Immature natural killer cell (primary cell): ENCODE data around the gene TMEM204. TPM values are rescaled to one million over a fixed set of nuclear protein-coding genes. Genes with fewer than 3 reads are reported as not detected.
"Not testable (repeated sequence)": the region's sequence is repeated elsewhere in the genome, so short reads cannot be mapped to it uniquely, and the experiment has no call there.

Experiments
- DNase-seq, 3 donors: peaks; one replicate each; pipeline ENCODE4 v3.0.0; 2022; ENCODE audit warnings: mixed read lengths in 1 of 3
- H3K27ac Mint-ChIP-seq, 6 donors: one replicate each; pipeline ENCODE4 v1.8.0; 2020; ENCODE audit warnings: mixed read lengths in 6 of 6, mild to moderate bottlenecking in 5 of 6, inconsistent platforms in 4 of 6, moderate library complexity in 3 of 6
- H3K27me3 Mint-ChIP-seq, 3 donors: one replicate each; pipeline ENCODE4 v1.8.0; 2020 to 2021; ENCODE audit warnings: low read depth in 3 of 3, mild to moderate bottlenecking in 3 of 3, mixed read lengths in 3 of 3, moderate library complexity in 3 of 3, inconsistent platforms in 1 of 3
- H3K36me3 Mint-ChIP-seq, 3 donors: one replicate each; pipeline ENCODE4 v1.8.0; 2020; ENCODE audit warnings: mixed read lengths in 3 of 3, inconsistent platforms in 2 of 3, mild to moderate bottlenecking in 2 of 3
- H3K4me1 Mint-ChIP-seq, 2 donors: one replicate each; pipeline ENCODE4 v1.8.0; 2020; ENCODE audit warnings: inconsistent platforms in 2 of 2, mild to moderate bottlenecking in 2 of 2, mixed read lengths in 2 of 2, moderate library complexity in 1 of 2
- H3K4me3 Mint-ChIP-seq, 5 donors: one replicate each; pipeline ENCODE4 v1.8.0; 2020; ENCODE audit warnings: mild to moderate bottlenecking in 5 of 5, mixed read lengths in 5 of 5, inconsistent platforms in 3 of 5, moderate library complexity in 3 of 5
- H3K9me3 Mint-ChIP-seq, 6 donors: one replicate each; pipeline ENCODE4 v1.8.0; 2020; ENCODE audit warnings: mild to moderate bottlenecking in 6 of 6, mixed read lengths in 6 of 6, inconsistent platforms in 4 of 6, moderate library complexity in 3 of 6
- polyA plus RNA-seq, 3 donors: library from polyadenylated mRNA; unstranded; fragments of 300-500 nt; fragmentation: Illumina TruSeq; gene quantifications; one replicate each; pipeline ENCODE4 v1.2.3, GENCODE V29; 2021

The TMEM204 gene
- polyA plus RNA-seq, 3 donors from 2014 or later, result 23.0 to 41.0 (median 38.3) TPM

DNA sequence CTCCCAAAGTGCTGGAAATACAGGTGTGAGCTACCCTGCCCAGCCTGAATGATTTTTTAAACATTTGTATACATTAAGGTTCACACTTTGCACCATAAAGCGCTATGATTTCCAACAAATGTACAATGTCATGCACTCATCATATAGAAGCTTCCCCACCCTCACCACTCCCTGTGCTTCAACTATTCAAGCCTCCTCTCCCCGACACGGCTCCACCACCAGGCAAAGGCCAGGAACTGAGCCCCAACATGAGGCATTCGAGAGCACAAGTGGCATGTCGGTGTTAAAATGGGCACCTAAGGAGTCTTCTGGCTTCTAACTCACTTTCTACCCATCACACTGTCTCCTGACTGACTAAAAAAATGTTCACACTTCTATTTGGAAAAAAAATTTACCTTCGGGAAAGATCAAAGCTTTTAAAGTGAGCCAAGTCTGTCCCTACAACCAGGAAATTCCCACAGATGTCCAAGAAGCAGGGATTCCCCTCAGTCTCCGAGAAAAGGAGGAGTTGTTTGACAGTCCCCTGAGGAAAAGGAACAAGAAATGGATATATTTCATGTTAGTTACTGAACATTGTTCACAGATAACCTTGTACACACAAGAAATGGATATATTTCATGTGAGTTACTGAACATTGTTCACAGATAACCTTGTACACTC lies 37.7 kb downstream of the TMEM204 start:
- no peak for DNase-seq
- Mint-ChIP-seq H3K27me3 (peaks cover 0 to 5% (median 2%) of the 10 kb centered on the region in 3 donors), H3K36me3 (peaks cover 0 to 3% (median 0%) of the 10 kb centered on the region in 3 donors), H3K9me3 (no peaks in the 10 kb centered on the region), H3K4me1 (no peaks in the 10 kb centered on the region), H3K27ac (peak overlapping the region in 1 of 6 donors; percentile 2), H3K4me3 (no peak overlapping the region)

DNA sequence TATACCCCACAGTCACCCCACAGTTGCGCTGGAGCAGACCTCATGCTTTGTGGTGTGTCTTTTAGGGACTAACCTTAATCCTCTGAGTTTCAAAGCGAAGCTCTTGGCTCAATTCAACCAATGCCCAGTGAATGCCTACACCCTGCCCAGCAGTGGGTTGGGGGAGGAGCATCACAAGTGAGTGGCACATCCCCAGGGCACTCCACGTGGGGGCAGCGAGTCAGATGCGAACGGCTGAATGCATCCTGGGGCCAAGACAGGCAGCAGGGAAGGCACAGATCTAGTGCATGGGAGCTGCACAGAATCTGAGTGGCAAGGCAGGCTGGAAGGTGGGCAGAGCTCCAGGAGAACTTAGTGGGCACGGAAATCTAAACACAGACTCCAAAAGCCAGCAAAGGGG lies 39.2 kb downstream of the TMEM204 start:
- H3K27me3 Mint-ChIP-seq, result peaks cover 0 to 3% (median 2%) of the 10 kb centered on the region in 3 donors

DNA sequence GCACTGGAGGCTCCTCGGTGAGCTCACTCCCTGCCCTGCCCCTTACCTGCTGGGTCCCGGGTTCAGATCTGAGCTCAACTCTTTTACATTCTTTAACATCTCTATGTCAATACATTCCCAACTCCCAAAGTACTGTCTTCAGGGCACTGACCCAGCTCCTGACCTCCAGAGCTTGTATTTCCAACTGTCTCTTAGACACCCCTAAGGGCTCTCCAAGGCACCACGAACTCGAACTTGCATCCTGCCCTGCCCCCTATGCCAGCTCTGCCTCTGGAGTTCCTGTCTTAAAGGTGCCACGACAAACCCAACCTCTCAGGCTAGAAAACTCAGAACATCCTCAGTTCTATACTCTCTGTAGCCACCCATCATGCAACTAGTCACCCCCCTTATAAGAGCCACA lies 39.8 kb downstream of the TMEM204 start:
- Mint-ChIP-seq H3K4me3 (no peak overlapping the region), H3K4me1 (no peaks in the 10 kb centered on the region), H3K27me3 (peaks cover 0 to 3% (median 2%) of the 10 kb centered on the region in 3 donors), H3K36me3 (peaks cover 0 to 3% (median 0%) of the 10 kb centered on the region in 3 donors), H3K27ac (peak overlapping the region in 1 of 6 donors; percentile 22), H3K9me3 (no peaks in the 10 kb centered on the region)
- no peak for DNase-seq

More for the DNA sequence above, 39.2 kb downstream of the TMEM204 start:
- H3K4me3 Mint-ChIP-seq, result no peak overlapping the region
- H3K4me1 Mint-ChIP-seq, result no peaks in the 10 kb centered on the region
- DNase-seq, result no peak
- no peaks in the 10 kb centered on the region for H3K9me3 Mint-ChIP-seq
- H3K36me3 Mint-ChIP-seq, result peaks cover 0 to 3% (median 0%) of the 10 kb centered on the region in 3 donors
- no peak overlapping the region for H3K27ac Mint-ChIP-seq

DNA sequence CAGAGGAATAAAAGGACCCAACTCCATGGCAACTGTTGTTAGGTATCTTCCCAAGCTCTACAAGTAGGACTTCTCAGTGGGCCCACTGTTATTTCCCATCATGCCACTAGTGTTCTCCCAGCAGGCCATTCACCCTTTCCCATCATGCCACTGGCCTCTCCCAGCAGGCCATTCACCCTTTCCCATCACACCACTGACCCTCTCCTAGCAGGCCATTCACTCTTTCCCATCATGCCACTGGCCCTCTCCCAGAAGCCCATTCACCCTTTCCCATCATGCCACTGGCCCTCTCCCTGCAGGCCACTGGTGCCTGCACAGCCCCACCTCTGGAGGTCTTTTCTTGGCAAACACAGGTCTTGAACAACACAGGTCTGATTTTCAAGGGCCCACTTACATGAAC lies 42.1 kb downstream of the TMEM204 start:
- no peak for DNase-seq
- Mint-ChIP-seq H3K36me3 (peaks cover 0 to 3% (median 0%) of the 10 kb centered on the region in 3 donors), H3K27me3 (peaks cover 0 to 3% (median 2%) of the 10 kb centered on the region in 3 donors), H3K4me1 (no peaks in the 10 kb centered on the region), H3K9me3 (no peaks in the 10 kb centered on the region), H3K27ac (no peak overlapping the region), H3K4me3 (no peak overlapping the region)

DNA sequence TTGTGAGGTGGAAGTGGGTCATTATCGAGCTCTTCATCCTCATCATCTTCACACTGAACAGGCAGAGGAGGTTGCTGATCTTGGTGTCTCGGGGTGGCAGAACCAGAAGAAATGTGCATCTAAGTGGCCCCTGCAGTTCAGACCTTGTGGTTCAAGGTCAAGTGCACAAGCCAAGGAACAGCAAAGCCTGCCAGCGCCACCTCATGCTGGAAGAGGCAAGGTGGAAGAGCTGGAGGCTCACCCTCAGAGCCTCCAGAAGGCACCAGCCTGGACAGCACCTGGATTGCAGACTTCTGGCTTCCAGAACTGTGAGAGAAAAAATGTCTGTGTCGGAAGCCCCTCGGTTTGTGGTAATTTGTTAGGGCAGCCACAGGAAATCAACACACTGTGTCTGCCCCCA lies 45.7 kb downstream of the TMEM204 start:
- peak overlapping the region in 1 of 6 donors; percentile 30 for H3K27ac Mint-ChIP-seq
- H3K9me3 Mint-ChIP-seq, result no peaks in the 10 kb centered on the region
- peaks cover 0 to 7% (median 4%) of the 10 kb centered on the region in 3 donors for H3K36me3 Mint-ChIP-seq
- DNase-seq, result no peak
- H3K4me1 Mint-ChIP-seq, result no peaks in the 10 kb centered on the region
- H3K4me3 Mint-ChIP-seq, result no peak overlapping the region
- H3K27me3 Mint-ChIP-seq, result peaks cover 1 to 3% (median 2%) of the 10 kb centered on the region in 3 donors

DNA sequence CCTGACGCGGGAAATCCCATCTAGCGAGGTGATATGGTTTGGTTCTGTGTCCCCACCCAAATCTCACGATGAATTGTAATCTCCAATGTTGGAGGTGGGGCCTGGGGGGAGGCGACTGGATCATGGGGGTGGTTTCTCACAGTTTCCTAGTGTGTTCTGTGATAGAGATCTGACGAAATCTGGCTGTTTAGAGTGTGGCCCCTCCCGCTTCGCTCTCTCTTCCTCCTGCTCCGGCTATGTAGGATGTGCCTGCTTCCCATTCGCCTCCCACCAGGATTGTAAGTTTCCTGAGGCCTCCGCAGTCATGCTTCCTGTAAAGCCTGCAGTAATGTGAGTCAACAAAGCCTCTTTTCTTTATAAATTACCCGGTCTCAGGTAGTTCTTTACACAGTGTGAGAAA lies 46.8 kb downstream of the TMEM204 start:
- Mint-ChIP-seq H3K4me1 (no peaks in the 10 kb centered on the region), H3K36me3 (peaks cover 0 to 13% (median 4%) of the 10 kb centered on the region in 3 donors), H3K4me3 (no peak overlapping the region), H3K27ac (no peak overlapping the region), H3K9me3 (no peaks in the 10 kb centered on the region), H3K27me3 (peaks cover 1 to 3% (median 2%) of the 10 kb centered on the region in 3 donors)
- DNase-seq, result no peak

DNA sequence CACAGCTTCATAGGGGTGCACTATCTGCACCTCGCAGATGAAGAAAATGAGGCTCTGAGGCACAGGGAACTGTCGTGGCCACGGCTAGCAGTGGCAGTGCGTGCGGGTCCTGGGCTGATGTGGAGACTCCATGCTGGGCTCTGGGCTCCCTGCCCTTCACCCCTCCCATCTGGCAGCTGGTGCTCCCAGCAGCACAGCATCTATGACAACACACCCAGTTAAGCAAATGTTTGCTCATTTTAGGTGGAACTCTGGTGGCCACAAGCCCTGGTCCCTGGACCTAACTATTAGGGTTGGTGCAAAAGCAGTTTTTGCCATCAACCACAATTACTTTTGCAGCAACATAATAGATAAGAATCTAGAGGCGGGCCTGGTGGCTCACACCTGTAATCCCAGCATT lies 47.5 kb downstream of the TMEM204 start:
- no peak for DNase-seq
- Mint-ChIP-seq H3K27me3 (peaks cover 0 to 2% (median 1%) of the 10 kb centered on the region in 3 donors), H3K4me1 (no peaks in the 10 kb centered on the region), H3K27ac (no peak overlapping the region), H3K9me3 (no peaks in the 10 kb centered on the region), H3K4me3 (no peak overlapping the region), H3K36me3 (peaks cover 0 to 12% (median 4%) of the 10 kb centered on the region in 3 donors)

DNA sequence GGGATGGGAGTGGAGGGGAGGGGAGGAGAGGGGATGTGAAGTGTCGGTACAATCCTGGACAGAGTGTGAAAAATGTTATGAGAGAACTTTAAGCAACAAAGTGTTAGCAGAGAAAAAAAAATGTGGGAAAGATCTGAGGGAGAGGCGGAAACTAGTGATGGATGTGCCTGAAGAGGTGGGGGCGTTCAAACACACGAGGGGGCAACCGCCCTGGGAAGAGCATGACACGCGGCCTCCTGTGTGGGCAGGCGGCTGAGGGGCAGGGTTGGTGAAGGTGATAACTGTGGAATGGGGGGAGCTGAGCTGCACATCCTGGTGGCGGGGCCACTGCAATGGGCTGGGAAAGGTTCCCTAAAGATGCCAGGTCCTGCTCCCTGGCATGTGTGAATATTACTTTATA lies 48.3 kb downstream of the TMEM204 start:
- Mint-ChIP-seq H3K4me3 (no peak overlapping the region), H3K27ac (no peak overlapping the region), H3K27me3 (peaks cover 0 to 2% (median 1%) of the 10 kb centered on the region in 3 donors), H3K4me1 (no peaks in the 10 kb centered on the region), H3K9me3 (no peaks in the 10 kb centered on the region), H3K36me3 (peaks cover 0 to 12% (median 4%) of the 10 kb centered on the region in 3 donors)
- DNase-seq, result no peak

DNA sequence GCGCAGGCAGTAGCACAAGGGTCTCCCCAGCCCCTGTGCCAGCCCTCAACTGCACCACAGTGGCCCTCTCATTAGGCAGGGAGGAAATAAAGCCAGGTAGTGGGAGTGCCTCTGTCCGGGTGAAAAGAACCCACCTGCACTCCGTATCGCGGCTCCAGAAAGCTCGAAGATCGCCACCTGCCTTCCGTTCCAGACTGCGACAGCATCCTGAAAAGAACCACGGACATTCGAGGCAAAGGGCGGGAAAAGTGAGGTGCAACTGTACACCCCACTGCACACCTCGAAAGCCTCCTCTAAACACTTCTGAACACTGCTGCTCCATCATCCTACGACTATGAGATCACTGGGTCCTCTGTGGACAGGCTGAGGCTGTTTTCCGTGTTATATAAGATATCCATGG lies 49.7 kb downstream of the TMEM204 start:
- Mint-ChIP-seq H3K4me3 (no peak overlapping the region), H3K27ac (no peak overlapping the region), H3K4me1 (no peaks in the 10 kb centered on the region)

DNA sequence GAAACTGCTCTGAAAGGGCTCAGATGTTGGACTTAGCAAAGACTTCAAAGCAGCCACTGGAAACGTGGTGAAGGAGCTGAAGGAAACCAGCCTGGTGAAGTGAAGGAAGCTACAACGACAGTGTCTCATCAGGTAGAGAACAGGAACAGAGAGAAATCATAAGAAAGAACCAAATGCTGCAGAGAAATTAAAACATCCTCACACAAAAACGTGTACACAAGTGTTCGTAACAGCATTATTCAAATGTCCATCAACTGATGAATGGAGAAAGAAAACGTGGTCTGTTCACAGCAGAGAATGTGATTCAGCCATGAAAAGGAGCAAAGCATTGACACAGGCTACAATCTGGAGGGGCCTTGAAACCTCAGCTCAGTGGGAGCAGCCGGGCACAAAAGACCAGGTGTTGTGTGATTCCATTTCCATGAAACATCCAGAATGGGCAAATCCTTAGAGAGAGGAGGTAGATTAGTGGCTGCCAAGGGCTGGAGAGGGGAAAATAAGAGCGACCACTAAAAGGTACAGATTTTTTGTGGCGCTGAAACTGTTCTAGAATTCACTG lies 51.5 kb downstream of the TMEM204 start:
- peaks cover 0 to 2% (median 1%) of the 10 kb centered on the region in 3 donors for H3K27me3 Mint-ChIP-seq
- peaks cover 4 to 15% (median 5%) of the 10 kb centered on the region in 3 donors for H3K36me3 Mint-ChIP-seq
- no peaks in the 10 kb centered on the region for H3K9me3 Mint-ChIP-seq
- no peak for DNase-seq
- no peak overlapping the region for H3K27ac Mint-ChIP-seq
- no peaks in the 10 kb centered on the region for H3K4me1 Mint-ChIP-seq
- H3K4me3 Mint-ChIP-seq, result no peak overlapping the region

More for the DNA sequence above, 49.7 kb downstream of the TMEM204 start:
- peaks cover 0 to 2% (median 1%) of the 10 kb centered on the region in 3 donors for H3K27me3 Mint-ChIP-seq
- peaks cover 4 to 15% (median 5%) of the 10 kb centered on the region in 3 donors for H3K36me3 Mint-ChIP-seq
- DNase-seq, result no peak
- H3K9me3 Mint-ChIP-seq, result no peaks in the 10 kb centered on the region

DNA sequence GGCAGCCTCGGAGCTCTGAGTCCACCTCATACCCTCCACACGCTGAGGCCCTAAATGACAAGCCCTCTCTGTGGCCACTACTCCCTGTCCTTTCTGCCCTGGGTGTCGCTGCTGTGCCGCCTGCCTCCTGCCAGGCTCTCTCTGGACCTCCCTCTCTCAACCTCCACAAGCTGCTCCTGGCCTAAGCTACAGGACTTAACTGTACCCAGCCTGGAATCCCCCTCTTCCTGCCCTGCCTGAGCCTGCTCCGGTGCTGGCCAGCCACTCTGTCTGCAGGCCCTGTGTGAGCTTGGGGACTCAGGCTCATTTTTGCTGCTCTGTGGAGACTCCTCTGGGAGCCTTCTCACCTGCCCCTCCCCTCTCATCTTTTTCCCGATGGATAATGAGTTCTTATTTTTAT lies 56.9 kb downstream of the TMEM204 start:
- Mint-ChIP-seq H3K27me3 (peaks cover 0 to 2% (median 2%) of the 10 kb centered on the region in 3 donors), H3K36me3 (peaks cover 0 to 5% (median 5%) of the 10 kb centered on the region in 3 donors), H3K4me1 (no peaks in the 10 kb centered on the region), H3K9me3 (no peaks in the 10 kb centered on the region), H3K4me3 (no peak overlapping the region), H3K27ac (no peak overlapping the region)
- DNase-seq, result no peak

DNA sequence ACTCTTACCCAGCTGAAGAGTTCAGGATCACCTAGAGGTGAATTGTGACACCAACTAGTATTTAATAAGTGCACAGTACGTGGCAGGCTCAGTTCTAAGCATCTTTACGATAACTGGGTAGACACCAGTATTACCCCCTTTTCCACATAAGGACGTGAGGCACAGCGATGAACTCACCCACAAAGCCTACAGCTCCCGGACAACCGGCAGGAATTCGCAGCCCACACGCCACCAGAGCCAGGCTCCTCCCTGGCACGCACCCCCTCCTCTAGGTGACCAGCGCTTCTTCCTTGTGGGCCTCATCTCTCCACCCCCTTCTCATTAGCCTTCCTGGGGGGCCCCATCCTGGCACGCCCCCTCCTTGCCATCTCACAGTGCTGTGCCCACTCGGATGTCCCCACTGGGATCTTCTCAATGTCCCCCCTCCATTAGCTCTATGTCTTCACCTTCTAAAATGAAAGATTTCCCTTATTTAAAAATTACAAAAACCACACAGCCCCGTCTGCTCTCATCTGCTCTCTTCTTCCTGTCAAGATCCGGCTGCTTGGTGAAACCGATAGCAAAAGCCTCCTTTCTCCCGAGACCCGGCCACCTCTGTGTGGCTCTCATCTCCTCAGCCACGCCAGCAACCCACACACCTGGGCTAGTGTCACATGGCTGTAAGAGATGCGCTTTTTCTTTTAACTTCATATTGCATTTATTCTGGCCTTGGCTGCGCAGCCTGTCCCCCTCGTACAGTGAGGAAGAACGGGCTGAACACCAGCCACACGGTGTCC lies 57.7 kb downstream of the TMEM204 start:
- Mint-ChIP-seq H3K4me3 (no peak overlapping the region), H3K36me3 (peaks cover 0 to 5% (median 4%) of the 10 kb centered on the region in 3 donors), H3K27ac (no peak overlapping the region), H3K27me3 (peaks cover 0 to 2% (median 2%) of the 10 kb centered on the region in 3 donors), H3K4me1 (no peaks in the 10 kb centered on the region), H3K9me3 (no peaks in the 10 kb centered on the region)
- DNase-seq, result no peak

DNA sequence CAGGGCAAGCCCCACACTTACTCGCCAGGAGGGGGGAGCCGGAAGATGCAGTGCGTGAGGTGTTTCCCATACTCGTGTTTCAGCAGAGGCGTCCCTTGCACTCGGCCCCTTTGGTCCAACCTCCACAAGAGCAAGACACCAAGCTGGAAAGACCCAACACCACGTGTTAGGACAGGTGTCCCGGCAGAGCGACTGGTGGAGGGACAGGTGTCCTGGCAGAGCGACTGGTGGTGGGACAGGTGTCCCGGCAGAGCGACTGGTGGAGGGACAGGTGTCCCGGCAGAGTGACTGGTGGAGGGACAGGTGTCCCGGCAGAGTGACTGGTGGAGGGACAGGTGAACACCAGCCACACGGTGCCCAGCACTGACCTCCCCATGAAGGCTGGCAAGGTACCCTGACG lies 59.0 kb downstream of the TMEM204 start:
- Mint-ChIP-seq H3K36me3 (no peaks in the 10 kb centered on the region), H3K27me3 (peaks cover 0 to 2% (median 2%) of the 10 kb centered on the region in 3 donors), H3K27ac (no peak overlapping the region), H3K4me1 (no peaks in the 10 kb centered on the region), H3K4me3 (no peak overlapping the region), H3K9me3 (no peaks in the 10 kb centered on the region)
- no peak for DNase-seq

DNA sequence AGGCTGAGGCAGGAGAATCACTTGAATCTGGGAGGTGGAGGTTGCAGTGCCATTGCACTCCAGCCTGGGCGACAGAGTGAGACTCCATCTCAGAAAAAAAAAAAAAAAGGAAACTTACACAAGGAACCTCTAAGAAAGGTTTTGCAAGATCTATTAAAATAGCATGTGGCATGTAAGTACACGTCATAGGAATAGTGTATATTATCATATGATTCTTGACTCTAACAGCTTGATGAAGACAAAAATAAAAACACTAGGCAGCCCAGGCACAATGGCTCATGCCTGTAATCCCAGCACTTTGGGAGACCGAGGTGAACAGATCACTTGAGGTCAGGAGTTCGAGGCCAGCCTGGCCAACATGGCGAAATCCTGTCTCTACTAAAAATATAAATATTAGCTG lies 62.0 kb downstream of the TMEM204 start:
- not testable (repeated sequence) for H3K4me1 Mint-ChIP-seq

More for the DNA sequence above, 62.0 kb downstream of the TMEM204 start:
- not testable (repeated sequence) for H3K27me3 Mint-ChIP-seq, H3K36me3 Mint-ChIP-seq, H3K9me3 Mint-ChIP-seq, H3K4me3 Mint-ChIP-seq, DNase-seq, H3K27ac Mint-ChIP-seq
